Stimulated activated naive CD8-positive, alpha-beta T cell treated with anti-CD3 and anti-CD28 coated beads, Interleukin-15, amount 100 ng/mL, for 72 hours (primary cell): ENCODE results near the gene LFNG.

Experiments
- ATAC-seq: fragments of 150-1000 bp; cut with Tn5 transposase; 2 replicates; pipeline ENCODE4 v1.10.0; 2021; ENCODE audit warnings: mild to moderate bottlenecking, moderate library complexity
- DNase-seq, 2 donors: peaks; one replicate each; pipeline ENCODE4 v3.0.0; 2021 to 2022
- H3K27ac Mint-ChIP-seq, 2 donors: one replicate each; pipeline ENCODE4 v1.8.0; 2022; ENCODE audit warnings: mild to moderate bottlenecking in 2 of 2, mixed read lengths in 2 of 2, moderate library complexity in 2 of 2
- H3K27me3 Mint-ChIP-seq: one replicate; pipeline ENCODE4 v1.8.0; 2022; ENCODE audit warnings: mixed read lengths
- H3K4me1 Mint-ChIP-seq: one replicate; pipeline ENCODE4 v1.8.0; 2022; ENCODE audit warnings: mild to moderate bottlenecking, mixed read lengths
- H3K4me3 Mint-ChIP-seq, 2 donors: one replicate each; pipeline ENCODE4 v1.8.0; 2022; ENCODE audit warnings: mild to moderate bottlenecking in 2 of 2, mixed read lengths in 2 of 2, moderate library complexity in 1 of 2
- H3K9me3 Mint-ChIP-seq, 2 donors: one replicate each; pipeline ENCODE4 v1.8.0; 2022; ENCODE audit warnings: mixed read lengths in 2 of 2

Gene LFNG

DNA sequence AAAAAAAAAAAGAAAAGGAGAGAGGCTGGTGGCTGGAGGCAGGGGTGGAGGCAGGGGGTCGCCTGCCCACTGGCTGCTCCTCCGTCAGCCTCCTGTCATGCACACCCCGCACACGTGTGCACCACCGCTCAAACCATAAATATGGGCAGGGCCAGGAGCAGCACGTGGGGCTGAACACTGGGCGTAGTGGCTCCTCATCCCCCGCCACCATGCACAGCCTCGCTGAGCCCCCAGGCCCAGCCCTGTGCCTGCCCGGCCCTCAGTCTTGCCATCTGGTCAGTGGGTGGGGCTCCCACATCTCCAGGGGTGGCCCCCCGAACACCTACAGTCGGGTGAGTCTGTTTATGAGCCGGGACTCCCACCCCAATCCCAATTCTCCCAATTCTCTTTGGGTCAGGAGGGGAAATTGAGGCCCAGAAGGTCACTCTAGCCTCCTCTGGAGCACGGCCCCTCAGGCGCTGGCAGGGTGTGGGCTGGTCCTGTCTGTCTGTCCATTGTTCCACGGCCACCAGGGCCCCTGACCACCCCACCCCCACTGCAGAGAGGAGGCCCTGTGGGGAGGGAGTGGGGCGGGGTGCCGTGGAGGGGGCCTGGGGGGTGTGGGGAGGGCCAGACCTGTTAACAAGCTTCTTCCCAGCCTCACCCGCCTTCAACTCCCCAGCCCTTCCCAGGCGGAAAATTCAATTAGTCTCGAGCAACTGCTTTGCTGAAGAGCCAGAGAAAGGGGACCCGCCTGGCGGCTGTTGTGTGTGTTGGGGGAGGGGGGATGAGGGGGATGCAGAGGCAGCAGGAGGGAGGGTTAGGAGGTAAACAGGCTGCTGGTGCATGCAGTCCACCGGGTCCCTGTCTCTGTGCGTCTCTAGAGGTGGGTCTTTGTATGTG lies 23.9 kb upstream of the LFNG start:
- Mint-ChIP-seq H3K27ac (no peak overlapping the region), H3K27me3 (peaks cover 18% of the 10 kb centered on the region), H3K9me3 (peaks cover 11 to 16% of the 10 kb centered on the region in 2 donors), H3K4me3 (no peak overlapping the region), H3K4me1 (peaks cover 16% of the 10 kb centered on the region)
- ATAC-seq (peak; percentile 45), DNase-seq (no peak)

GRCh38 chr7:2496375-2496774 lies 23.2 kb upstream of the LFNG start:
- H3K4me1 Mint-ChIP-seq: peaks cover 16% of the 10 kb centered on the region
- no peak overlapping the region for H3K4me3 Mint-ChIP-seq
- ATAC-seq (no peak), DNase-seq (no peak)
- peaks cover 18% of the 10 kb centered on the region for H3K27me3 Mint-ChIP-seq
- no peak overlapping the region for H3K27ac Mint-ChIP-seq
- peaks cover 9 to 11% of the 10 kb centered on the region in 2 donors for H3K9me3 Mint-ChIP-seq

DNA sequence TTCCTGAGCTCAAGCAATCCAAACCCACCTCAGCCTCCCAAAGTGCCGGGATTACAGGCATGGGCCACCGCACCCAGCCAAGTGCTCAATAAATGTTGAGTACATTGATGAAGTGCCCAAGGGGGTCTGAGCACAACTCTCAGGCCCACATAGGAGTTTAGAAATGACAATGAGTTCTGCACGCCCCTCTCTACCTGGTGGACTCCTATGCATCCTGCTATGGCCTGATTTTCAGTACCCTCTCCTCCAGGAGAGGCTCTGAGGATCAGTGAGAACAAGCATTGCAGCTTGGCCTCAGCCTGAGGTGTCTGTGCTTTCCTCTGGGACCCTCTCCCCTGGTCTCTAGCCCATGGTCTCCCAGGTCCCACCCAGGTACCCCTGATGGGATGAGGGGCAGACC lies 22.5 kb upstream of the LFNG start:
- peaks cover 18% of the 10 kb centered on the region for H3K27me3 Mint-ChIP-seq
- H3K4me1 Mint-ChIP-seq: peaks cover 16% of the 10 kb centered on the region
- no peak overlapping the region for H3K27ac Mint-ChIP-seq
- peaks cover 2 to 4% of the 10 kb centered on the region in 2 donors for H3K9me3 Mint-ChIP-seq
- DNase-seq (no peak), ATAC-seq (no peak)
- no peak overlapping the region for H3K4me3 Mint-ChIP-seq

GRCh38 chr7:2497500-2498336 lies 21.9 kb upstream of the LFNG start:
- Mint-ChIP-seq H3K4me1 (peaks cover 16% of the 10 kb centered on the region), H3K4me3 (no peak overlapping the region), H3K9me3 (no peaks in the 10 kb centered on the region), H3K27ac (no peak overlapping the region), H3K27me3 (peaks cover 18% of the 10 kb centered on the region)
- ATAC-seq (no peak), DNase-seq (no peak)

DNA sequence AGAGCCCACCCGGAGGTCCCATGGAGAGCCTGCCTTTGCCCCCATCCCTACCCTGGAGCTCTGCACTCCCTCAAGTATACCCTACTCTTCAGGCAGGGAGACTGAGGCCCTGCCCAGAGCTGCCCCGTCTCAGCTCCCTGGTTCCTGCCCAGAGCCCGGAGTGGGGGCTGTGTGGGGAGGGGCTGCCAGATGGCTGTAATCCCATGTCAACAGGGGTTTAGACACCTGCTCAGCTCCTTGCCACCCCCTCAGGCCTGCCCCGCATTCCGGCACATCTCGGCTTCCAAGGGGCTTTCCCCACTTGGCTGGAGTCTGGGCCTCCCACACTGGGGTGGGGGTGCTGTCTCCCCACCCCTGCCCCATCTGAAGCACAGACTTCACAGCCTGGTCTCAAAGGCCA lies 20.9 kb upstream of the LFNG start:
- Mint-ChIP-seq H3K27ac (no peak overlapping the region), H3K27me3 (peaks cover 18% of the 10 kb centered on the region), H3K4me3 (no peak overlapping the region), H3K9me3 (no peaks in the 10 kb centered on the region), H3K4me1 (peaks cover 25% of the 10 kb centered on the region)
- ATAC-seq (no peak), DNase-seq (no peak)

- DNase-seq (no peak), ATAC-seq (no peak)
- peaks cover 18% of the 10 kb centered on the region for H3K27me3 Mint-ChIP-seq
- no peaks in the 10 kb centered on the region for H3K9me3 Mint-ChIP-seq
- H3K27ac Mint-ChIP-seq: no peak overlapping the region
- no peak overlapping the region for H3K4me3 Mint-ChIP-seq
- peaks cover 30% of the 10 kb centered on the region for H3K4me1 Mint-ChIP-seq
Observed at GRCh38 chr7:2499181-2499580, 20.4 kb upstream of the LFNG start.

- no peak for DNase-seq
- no peak overlapping the region for H3K4me3 Mint-ChIP-seq
Observed at GRCh38 chr7:2499719-2500430, 19.7 kb upstream of the LFNG start.

GRCh38 chr7:2500701-2501100 lies 18.9 kb upstream of the LFNG start:
- Mint-ChIP-seq H3K27ac (no peak overlapping the region), H3K4me1 (peaks cover 30% of the 10 kb centered on the region), H3K4me3 (no peak overlapping the region), H3K27me3 (peaks cover 18% of the 10 kb centered on the region), H3K9me3 (no peaks in the 10 kb centered on the region)
- DNase-seq: no peak
- no peak for ATAC-seq

More at GRCh38 chr7:2499719-2500430, 19.7 kb upstream of the LFNG start:
- H3K27me3 Mint-ChIP-seq: peaks cover 18% of the 10 kb centered on the region
- H3K27ac Mint-ChIP-seq: no peak overlapping the region
- peaks cover 30% of the 10 kb centered on the region for H3K4me1 Mint-ChIP-seq
- no peaks in the 10 kb centered on the region for H3K9me3 Mint-ChIP-seq
- no peak for ATAC-seq

GRCh38 chr7:2501947-2502646 lies 17.5 kb upstream of the LFNG start:
- Mint-ChIP-seq H3K27me3 (peaks cover 8% of the 10 kb centered on the region), H3K4me1 (peaks cover 25% of the 10 kb centered on the region), H3K27ac (no peak overlapping the region), H3K4me3 (no peak overlapping the region), H3K9me3 (no peaks in the 10 kb centered on the region)
- DNase-seq (no peak), ATAC-seq (peak; percentile 57)

DNA sequence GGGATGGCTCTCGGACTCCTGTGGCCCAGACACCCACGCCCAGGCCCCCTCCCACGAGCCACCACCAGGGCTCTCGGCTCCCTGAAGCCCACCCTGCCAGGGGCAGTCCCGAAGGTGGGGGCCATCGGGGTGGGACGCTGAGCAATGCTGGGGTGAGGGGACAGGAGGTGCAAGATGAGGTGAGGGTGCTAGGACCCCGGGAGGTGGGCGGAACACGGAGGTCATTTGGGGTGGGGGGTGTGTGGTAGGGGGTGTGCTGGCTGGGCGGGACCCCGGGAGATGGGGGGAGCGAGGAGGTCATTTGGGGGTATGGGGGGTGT lies 17.0 kb upstream of the LFNG start:
- H3K27ac Mint-ChIP-seq: no peak overlapping the region
- H3K4me3 Mint-ChIP-seq: no peak overlapping the region
- no peaks in the 10 kb centered on the region for H3K9me3 Mint-ChIP-seq
- H3K4me1 Mint-ChIP-seq: peaks cover 24% of the 10 kb centered on the region
- ATAC-seq (peak; percentile 5), DNase-seq (no peak)
- peaks cover 3% of the 10 kb centered on the region for H3K27me3 Mint-ChIP-seq

GRCh38 chr7:2503056-2503941 lies 16.3 kb upstream of the LFNG start:
- Mint-ChIP-seq H3K4me1 (peaks cover 27% of the 10 kb centered on the region), H3K4me3 (no peak overlapping the region), H3K9me3 (no peaks in the 10 kb centered on the region), H3K27ac (no peak overlapping the region), H3K27me3 (no peaks in the 10 kb centered on the region)
- DNase-seq (no peak), ATAC-seq (no peak)

DNA sequence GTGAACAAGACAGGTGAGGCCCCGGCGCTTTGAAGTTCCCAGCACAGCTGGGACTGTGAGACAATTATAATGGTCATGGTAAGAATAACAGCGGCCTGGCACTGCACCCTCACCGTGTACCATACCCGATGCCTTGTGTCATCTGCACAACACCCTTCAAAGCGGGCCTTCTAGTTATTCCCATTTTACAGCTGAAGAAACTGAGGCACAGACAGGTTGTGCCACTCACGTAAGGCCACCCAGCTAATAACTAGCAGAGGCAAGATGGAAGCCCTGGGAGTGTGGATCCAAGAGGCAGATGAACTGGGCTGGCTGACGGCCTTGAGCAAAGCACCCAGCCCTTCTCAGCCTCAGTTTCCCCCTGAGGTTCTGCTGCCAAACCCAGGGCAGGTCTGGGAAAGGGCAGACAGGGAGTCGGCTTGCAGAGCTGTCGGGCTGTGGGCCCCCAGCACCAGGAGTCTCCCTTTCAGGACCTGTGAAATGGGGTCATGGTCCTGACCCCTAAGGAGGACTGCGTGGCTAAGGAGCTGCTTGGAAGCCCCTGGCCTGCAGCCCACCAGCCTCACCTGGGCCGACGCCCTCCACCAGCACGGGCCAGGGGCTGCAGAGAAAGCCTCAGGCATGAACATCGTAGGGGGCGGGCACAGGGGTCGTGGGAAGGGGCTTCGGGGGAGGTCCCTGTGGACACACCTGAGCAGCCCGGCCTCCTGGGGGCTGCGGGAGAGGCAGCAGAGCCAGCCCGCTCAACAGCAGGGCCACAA lies 15.3 kb upstream of the LFNG start:
- Mint-ChIP-seq H3K9me3 (no peaks in the 10 kb centered on the region), H3K4me3 (no peak overlapping the region), H3K27me3 (no peaks in the 10 kb centered on the region), H3K27ac (peak overlapping the region in 1 of 2 donors; percentile 12), H3K4me1 (peaks cover 34% of the 10 kb centered on the region)
- no peak for ATAC-seq
- DNase-seq: no peak

DNA sequence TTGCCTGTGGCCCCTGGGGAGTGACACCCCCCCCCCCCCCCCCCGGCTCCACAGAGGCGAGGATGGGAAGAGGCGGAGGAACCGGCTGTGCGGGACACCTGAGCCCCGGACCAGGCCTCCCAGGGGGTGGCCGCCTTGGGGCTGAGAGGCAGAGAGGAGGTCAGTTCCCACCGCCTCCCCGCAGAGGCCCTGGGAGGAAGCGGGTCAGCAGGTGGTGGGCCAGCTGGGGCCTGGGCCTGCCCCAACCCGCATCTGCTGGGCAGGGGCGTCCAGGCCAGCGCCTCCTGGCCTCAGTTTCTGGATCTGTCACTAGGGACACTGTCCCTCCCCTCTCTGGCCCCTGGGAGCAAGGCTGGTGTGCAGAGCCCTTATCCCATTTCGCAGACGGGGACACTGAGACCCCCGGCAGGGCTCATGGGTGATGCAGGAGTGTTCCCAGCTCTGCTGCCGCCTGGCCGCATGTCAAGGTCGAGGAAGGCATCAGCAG lies 14.6 kb upstream of the LFNG start:
- no peak for ATAC-seq

GRCh38 chr7:2505401-2505800 lies 14.2 kb upstream of the LFNG start:
- Mint-ChIP-seq H3K27me3 (no peaks in the 10 kb centered on the region), H3K9me3 (no peaks in the 10 kb centered on the region), H3K4me3 (no peak overlapping the region), H3K4me1 (peaks cover 45% of the 10 kb centered on the region), H3K27ac (no peak overlapping the region)
- DNase-seq: no peak
- no peak for ATAC-seq

More for the DNA sequence above, 14.6 kb upstream of the LFNG start:
- no peaks in the 10 kb centered on the region for H3K27me3 Mint-ChIP-seq
- no peaks in the 10 kb centered on the region for H3K9me3 Mint-ChIP-seq
- no peak for DNase-seq
- peaks cover 41% of the 10 kb centered on the region for H3K4me1 Mint-ChIP-seq
- H3K27ac Mint-ChIP-seq: peak overlapping the region in 1 of 2 donors; percentile 12
- H3K4me3 Mint-ChIP-seq: no peak overlapping the region
